ENCODE data around the gene ITPKB.
"Not testable (repeated sequence)": the region's sequence is repeated elsewhere in the genome, so short reads cannot be mapped to it uniquely, and the experiment has no call there.

Gene ITPKB

DNA sequence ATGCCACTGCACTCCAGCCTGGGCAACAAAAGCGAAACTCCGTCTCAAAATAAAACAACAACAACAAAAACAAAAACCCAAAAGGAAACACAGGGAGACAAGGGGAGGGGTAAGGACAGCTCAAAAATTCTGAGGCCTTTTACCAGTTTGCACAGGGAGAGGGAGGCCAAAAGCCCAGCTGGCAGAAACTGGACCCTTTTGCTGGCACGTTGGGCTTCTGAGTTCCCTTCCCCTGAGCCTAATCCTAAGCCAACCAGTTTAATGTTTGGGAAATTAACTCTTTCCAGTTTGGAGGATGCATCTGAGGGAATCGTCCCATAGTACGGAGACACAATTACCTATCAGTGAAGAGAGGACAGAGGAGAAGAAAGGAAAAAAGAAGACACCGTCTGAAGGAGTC is 127.1 kb downstream of the ITPKB start:
- not testable (repeated sequence) for DNase-seq

DNA sequence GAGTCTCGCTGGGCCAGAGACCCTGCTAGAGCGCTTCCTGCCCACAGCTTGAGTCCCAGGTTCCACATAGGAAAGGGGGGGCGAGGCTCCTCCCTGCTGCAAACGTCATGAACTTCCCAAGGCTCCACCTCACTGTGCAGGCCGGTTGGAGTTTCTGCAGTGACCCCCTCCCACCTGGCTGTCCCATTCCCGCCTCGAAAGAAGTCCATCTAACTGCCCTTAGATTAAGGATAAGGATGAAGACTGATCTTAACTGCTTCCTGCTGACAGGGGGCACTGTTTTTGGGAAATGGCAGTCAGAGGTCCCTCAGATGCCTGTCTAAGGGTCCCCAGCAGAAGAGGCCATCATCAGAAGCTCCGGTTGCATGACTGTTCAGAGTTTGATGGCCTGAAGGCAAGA is 127.8 kb downstream of the ITPKB start:
- DNase-seq: no peak

GRCh38 chr1:226610671-226611070 is 128.4 kb downstream of the ITPKB start:
- no peak for DNase-seq

DNA sequence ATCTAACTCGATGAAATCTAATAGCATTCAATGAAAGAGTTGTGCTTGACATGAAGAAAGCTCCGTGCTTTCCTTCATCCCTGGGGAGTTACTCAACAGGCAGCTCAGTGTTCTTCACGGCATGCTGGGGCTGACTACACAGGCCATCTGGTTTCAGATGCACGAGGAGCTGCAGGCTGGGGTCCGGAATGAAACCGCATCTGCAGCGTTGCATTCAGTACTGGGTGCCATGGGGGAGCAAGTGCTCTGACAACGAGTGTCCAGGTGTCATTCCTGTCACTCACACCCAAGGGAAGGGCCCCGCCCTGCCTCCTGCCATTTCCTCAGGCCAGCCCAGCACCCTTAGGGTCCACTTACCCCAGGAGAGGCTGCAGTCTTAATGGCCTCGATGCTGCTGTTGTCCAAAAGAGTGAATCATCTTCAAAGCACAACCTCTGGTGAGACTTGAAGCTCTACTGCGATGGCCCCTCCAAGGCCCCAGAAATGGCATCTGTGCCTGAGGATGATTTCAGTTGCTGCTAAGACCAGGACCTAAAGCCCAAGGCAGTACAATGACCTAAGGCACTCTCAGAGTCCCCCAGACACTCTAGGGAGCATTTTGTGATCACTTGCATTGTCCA is 129.1 kb downstream of the ITPKB start:
- DNase-seq: no peak

GRCh38 chr1:226608699-226609505 is 130.2 kb downstream of the ITPKB start:
- DNase-seq: no peak

DNA sequence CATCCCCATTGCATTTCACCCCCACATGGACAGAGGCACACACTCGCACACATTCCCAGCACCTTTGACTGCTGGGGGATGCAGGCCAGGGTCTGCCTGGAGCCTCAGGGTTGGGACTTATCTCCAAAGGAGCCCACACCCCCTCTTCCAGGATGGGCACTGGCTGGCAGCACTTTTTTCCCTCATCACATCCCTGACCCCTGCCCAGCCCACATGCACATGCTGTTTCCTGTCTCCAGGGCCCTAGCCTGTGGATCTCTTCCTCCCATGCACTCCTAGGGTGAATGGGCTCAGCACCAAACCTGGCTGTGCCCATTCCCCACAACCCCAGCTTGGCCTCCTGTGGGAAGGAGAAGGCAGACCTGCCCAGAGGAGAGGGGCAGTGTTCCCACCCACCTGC is 131.3 kb downstream of the ITPKB start:
- DNase-seq: no peak

GRCh38 chr1:226607268-226607660 is 131.8 kb downstream of the ITPKB start:
- DNase-seq: no peak

GRCh38 chr1:226606311-226607267 is 132.5 kb downstream of the ITPKB start:
- no peak for DNase-seq

DNA sequence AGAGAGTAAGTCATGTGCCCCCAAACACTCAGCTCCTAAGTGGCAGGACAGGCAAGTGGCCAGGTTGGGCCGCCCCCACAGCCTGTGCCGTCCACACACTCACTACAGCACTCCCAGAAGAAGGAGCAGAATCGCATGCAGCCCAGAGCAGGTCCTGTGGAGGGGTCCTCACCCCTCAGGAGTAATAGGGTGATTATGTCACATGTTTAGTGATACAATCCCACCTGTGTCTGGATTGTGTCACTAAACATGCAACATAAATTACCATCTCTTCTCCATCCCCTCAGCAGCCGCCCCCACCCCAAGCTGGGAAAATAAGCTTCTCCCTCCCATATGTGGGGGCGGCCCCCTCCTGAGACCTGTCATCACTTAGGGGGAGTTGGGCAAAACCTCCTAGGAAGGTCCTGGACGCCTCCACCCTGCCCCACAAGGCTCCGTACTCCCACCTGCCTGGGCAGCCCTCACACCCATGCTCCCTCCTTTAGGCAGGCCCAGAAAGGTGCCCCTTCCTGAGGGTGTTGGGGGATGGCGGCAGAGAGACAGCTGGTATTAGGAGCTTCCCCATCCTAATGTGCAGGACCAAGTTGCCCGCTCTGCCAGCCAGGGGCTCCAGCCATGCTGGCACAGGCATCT is 133.6 kb downstream of the ITPKB start:
- DNase-seq: no peak

DNA sequence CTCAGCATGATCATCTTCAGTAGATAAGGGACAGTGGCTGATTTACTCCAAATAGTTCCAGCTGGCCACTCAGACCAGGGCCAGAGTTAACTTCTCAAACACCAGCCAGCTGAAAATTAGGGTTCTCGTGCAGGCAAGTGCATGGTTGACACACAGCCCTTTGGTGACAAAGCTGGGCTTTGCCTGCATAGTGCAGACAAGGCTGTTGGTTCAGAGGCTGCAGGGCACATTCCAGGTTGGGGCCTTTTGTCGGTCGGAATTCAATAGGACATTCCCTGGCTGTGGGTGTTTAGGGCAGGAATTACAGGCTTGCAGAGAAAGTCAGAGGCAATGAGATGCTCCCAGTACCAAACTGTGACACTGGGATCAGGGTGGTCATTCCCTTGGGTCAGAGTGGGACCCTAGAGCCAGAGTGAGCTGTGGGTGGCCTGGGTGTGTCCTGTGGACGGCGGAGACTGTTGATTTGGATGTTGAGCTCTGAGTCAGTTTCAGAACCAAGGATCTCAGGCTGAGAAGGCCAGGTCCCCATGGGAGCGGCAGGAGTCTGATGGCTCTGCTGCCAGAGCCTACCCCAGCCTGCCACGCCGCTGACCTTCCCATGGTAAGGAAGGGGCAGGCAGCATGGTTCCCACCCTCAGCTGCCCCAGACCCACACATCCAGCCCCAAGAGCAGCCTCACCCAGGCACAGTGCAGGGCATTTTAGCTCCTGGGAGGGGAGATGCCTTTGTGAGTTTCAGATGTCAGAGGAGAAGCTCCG is 134.3 kb downstream of the ITPKB start:
- DNase-seq: no peak

DNA sequence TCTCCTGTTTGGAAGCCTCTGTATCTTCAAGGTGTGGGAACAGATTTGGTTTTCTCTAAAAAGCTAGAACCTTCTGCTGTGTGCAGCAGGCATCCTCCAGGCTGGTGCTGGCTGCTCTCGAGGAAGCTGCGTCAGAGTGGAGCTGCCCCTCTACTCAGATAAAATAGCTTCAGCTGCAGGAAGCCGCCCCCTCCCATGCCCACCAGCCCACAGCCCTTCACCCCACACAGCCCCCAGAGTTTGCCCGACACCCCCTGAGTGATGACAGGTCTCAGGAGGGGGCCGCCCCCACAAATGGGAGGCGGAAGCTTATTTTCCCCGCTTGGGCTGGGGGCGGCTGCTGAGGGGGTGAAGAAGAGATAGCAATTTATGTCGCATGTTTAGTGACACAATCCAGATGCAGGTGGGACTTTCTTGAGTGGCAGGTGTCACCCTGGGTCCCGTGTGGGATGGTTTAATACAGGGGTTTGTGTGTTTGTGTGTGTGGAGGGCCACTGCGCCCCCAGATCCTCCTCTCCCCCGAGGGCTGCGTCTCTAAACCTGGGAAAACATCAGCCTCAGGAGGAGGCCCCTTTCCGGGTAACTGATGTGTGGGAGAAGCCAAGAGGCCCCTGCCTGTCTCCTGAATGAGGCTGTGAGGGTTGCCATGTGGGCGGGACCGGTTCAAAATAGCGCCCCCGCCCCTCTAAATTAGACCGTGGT is 135.1 kb downstream of the ITPKB start:
- no peak for DNase-seq

DNA sequence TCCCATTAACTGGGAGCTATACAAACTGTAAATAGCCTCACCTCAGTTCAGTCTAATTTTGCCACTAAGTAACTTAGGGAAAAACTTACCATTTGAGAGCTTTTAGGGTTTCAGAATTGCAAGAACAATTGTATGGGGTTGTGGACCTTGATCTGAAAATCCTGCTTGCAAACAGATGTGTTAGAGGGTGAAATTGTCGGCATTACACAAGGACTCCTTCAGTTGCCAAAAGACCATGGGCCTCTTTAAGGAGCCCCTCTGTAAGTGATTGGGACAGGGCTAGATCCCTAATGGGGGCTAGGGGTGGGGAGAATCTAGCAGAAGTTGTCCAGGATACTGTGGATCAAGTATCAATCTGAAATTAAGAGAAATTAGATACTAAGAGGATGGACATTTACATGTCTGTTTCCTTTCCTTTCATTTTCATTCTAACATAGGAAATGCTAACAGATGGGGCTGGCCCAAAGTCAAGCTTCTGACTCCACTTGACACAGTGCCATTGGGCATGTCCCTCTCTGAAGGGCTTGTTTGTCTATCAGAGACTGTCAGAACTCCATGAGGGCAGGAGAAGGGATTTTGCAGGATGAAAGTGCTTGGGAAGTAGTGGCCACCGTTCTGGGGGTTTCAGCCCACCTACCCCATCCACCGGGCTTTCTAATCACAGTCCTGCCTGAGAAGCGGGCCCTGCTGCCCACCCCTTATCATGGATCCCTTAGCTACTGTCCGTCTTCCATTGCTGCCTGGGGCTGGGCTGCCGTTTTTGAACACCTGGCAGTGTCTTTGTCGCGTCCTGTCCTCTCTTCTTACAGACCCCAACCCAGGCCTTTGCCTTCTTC is 135.8 kb downstream of the ITPKB start:
- no peak for DNase-seq

- no peak for DNase-seq
These were observed 136.7 kb downstream of the ITPKB start for GRCh38 chr1:226602186-226603021.

DNA sequence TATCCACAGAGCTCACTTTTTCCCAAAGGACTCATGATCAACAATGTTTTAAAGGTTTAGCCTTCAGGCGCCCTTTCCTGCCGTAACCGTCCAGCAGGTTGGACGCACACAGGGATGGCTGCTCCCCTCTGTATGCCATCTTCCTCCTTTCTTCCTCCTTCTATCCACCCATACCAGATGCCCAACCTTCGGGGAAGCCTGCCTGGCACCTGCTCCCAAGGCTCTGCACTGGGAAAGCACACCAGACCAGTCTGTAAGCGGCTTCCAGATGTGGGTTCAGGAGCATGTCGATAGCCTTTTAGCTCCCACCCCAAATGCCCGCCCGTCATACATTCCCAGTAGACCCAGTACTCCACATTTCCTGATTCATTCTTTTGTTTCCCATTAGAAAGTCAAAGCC is 137.6 kb downstream of the ITPKB start:
- no peak for DNase-seq

DNA sequence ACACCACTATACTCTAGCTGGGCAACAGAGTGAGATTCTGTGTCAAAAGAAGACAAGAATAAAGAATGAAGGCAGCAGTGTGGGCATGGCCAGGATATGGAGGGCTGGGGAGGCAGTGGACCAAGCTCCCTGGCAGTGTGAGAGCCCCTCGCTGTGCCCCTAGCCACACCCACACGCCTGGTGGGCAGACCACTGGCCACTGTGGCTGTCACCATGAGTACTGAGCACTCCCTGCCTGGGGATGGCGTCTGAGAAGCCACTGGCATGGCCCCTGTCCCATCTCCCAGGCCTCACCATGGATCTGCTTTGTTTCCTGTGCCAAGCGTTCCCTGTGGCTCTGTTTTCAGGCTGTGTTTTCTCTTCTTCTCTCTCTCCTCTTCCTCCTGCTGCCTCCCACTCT is 138.8 kb downstream of the ITPKB start:
- no peak for DNase-seq

DNA sequence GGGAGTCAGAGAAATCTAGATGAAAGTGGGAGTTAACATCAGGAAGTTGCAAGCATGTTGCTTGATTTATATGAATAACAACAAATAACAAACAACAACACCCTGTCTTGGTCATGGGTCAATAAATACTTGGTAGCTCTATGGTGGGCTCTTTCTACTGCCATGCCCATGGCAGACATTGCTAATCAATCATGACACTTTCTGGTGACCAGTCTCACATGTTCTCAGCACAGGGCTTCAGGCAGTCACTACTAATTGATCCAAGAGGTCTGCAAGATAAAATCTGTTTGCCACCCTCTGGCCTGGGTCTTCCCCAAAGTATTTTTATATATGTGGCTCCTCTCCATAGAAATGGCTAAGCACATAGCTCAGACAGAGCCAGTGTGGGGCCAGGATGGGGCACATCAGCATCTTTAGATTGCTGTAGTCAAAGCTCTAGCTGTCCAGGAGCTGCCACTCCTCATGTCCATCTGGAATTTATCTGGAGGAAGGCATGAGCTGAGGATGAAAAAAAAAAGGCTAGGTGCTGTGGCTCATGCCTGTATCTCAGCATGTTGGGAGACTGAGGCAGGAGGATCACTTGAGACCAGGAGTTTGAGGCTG is 139.3 kb downstream of the ITPKB start:
- no peak for DNase-seq

DNA sequence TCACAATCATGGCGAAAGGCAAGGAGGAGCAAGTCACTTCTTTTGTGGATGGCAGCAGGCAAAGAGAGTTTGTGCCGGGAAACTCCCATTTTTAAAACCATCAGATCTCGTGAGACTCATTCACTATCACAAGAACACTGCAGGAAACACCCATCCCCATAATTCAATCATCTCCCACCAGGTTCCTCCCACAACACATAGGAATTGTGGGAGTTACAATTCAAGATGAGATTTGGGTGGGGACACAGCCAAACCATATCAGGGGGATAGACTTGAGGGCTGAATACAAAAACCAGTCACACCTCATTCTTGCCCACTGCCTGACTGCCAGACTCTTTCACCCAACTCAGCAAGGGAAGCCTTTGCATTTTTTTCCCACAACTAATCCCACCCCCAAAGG is 140.1 kb downstream of the ITPKB start:
- DNase-seq: not testable (repeated sequence)

DNA sequence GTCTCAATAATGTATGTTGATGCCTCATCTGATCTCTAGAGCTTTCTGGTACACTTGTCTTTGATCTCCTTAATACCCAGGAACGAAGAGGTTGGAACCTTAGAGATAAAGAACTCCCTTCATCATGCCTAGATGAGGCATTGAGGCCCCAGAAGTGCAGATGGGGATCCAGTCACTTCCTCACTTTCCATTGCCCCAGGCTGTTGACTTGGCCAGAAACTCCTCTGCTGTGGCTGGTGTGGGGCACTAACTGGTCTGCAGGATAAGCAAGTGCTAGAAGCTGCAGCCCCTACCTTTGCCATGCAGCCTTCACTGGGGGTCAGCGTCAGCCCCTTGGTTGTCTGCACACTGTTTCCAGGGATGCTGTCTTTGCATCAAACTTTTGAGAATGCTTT is 140.6 kb downstream of the ITPKB start:
- no peak for DNase-seq
